ENCODE measurements around the gene EGFR. TPM values are rescaled to one million over a fixed set of nuclear protein-coding genes. Genes with fewer than 3 reads are reported as not detected.

EGFR gene
- total RNA-seq, 2 donors from 2014 or later = 78.3 to 112 TPM

DNA sequence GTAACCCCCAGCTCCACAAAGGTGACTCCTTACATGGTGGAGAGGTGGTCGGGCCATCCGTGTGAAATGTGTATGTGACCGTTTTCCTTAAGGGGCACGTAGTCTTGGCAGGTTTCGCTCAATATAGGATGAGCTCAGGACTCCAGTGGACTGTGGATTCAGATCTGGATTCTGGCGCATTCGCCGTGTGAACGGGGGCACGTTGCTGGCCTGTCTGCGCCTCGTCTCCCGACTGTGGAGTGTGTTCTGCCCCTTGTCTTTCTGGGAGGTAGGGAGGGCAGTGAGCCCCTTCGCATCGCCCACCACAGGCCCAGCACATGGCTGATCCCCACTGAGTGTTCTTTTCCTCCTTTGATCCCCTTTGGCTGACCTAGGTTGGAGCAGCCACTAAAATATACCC, 165.1 kb downstream of the EGFR start:
- no peak for DNase-seq (ENCODE audit: low spot score)
- no peak overlapping the region for H3K4me3 ChIP-seq
- 91% methylated on average over 14 of the region's 15 CpGs for WGBS
- intact Hi-C loops (cut with DNase I) = no loop called here
- H3K27ac ChIP-seq = peak overlapping the region; percentile 61 to 88
- H3K9me3 ChIP-seq = no peaks in the 10 kb centered on the region
- peaks cover 33% of the 10 kb centered on the region for H3K4me1 ChIP-seq (replicated peaks)
- H3K36me3 ChIP-seq = no peaks in the 10 kb centered on the region
- H3K27me3 ChIP-seq (replicated peaks; ENCODE audit: insufficient read depth) = no peaks in the 10 kb centered on the region
- TF ChIP-seq POLR2A (IDR thresholded peaks at IDR 0.05) (no peak), CTCF (IDR thresholded peaks at IDR 0.05) (no peak), POLR2AphosphoS5 (IDR thresholded peaks at IDR 0.05) (no peak)

GRCh38 chr7:55185321-55185802, 166.5 kb downstream of the EGFR start:
- TF ChIP-seq POLR2AphosphoS5 (IDR thresholded peaks at IDR 0.05) = no peak
- no peak for TF ChIP-seq CTCF (IDR thresholded peaks at IDR 0.05)
- no peak for TF ChIP-seq POLR2A (IDR thresholded peaks at IDR 0.05)
- no peaks in the 10 kb centered on the region for H3K36me3 ChIP-seq
- no peak overlapping the region for H3K4me3 ChIP-seq
- peak; percentile 41 for DNase-seq (ENCODE audit: low spot score)
- peak overlapping the region; percentile 61 to 88 for H3K27ac ChIP-seq
- intact Hi-C loops (cut with DNase I) = no loop called here
- WGBS = 50% methylated on average over 8 of the region's 8 CpGs
- H3K9me3 ChIP-seq = no peaks in the 10 kb centered on the region
- peaks cover 30% of the 10 kb centered on the region for H3K4me1 ChIP-seq (replicated peaks)
- no peaks in the 10 kb centered on the region for H3K27me3 ChIP-seq (replicated peaks; ENCODE audit: insufficient read depth)

GRCh38 chr7:55185941-55186609, 167.3 kb downstream of the EGFR start:
- intact Hi-C loops (cut with DNase I) = no loop called here
- Histone ChIP-seq H3K9me3 (no peaks in the 10 kb centered on the region), H3K27ac (peak overlapping the region; percentile 61 to 88), H3K27me3 (replicated peaks; ENCODE audit: insufficient read depth) (no peaks in the 10 kb centered on the region), H3K4me1 (replicated peaks) (peaks cover 23% of the 10 kb centered on the region), H3K36me3 (no peaks in the 10 kb centered on the region), H3K4me3 (no peak overlapping the region)
- TF ChIP-seq POLR2AphosphoS5 (IDR thresholded peaks at IDR 0.05) = no peak
- TF ChIP-seq POLR2A (IDR thresholded peaks at IDR 0.05) = no peak
- WGBS = 81% methylated on average over 15 of the region's 15 CpGs
- DNase-seq (ENCODE audit: low spot score) = no peak

- H3K36me3 ChIP-seq = no peaks in the 10 kb centered on the region
- H3K27me3 ChIP-seq (replicated peaks; ENCODE audit: insufficient read depth) = no peaks in the 10 kb centered on the region
- H3K4me3 ChIP-seq = no peak overlapping the region
- H3K9me3 ChIP-seq = no peaks in the 10 kb centered on the region
- peak overlapping the region in 1 of 2 donors; percentile 8 for H3K27ac ChIP-seq
- WGBS = 62% methylated on average over 11 of the region's 11 CpGs
- no peak for DNase-seq (ENCODE audit: low spot score)
- peaks cover 21% of the 10 kb centered on the region for H3K4me1 ChIP-seq (replicated peaks)
- no peak for TF ChIP-seq CTCF (IDR thresholded peaks at IDR 0.05)
- TF ChIP-seq POLR2AphosphoS5 (IDR thresholded peaks at IDR 0.05) = no peak
- no peak for TF ChIP-seq POLR2A (IDR thresholded peaks at IDR 0.05)
- intact Hi-C loops (cut with DNase I) = no loop called here
These were observed 169.1 kb downstream of the EGFR start for GRCh38 chr7:55187701-55188491.

DNA sequence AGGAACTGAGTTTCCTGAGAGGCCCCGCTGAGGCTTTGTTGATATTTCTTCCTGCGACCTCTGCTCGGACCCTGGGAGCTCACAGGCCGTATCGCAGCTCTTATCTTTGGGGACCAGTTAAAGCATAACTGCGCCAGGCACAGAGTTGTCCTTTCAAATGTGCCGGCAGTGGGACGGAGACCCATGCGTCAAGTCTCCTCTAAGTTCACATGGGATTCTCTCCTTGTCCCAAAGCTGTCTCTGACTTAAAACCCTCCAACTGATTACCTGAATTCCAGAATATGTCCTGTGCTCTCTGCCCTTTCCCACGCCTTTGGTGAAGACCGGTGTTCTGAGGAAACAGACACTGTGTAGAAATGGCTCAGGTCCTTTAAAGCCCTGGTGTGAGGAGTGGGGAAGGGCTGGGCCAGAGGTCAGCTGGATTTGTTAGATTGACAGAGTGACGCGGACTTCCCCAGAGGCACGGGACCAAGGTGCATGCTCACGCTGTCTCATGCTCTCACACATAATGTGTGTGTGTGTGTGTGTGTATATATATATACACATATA, 169.8 kb downstream of the EGFR start:
- intact Hi-C loops (cut with DNase I) = no loop called here
- Histone ChIP-seq H3K27ac (peak overlapping the region in 1 of 2 donors; percentile 8), H3K4me3 (no peak overlapping the region), H3K27me3 (replicated peaks; ENCODE audit: insufficient read depth) (no peaks in the 10 kb centered on the region), H3K9me3 (no peaks in the 10 kb centered on the region), H3K36me3 (no peaks in the 10 kb centered on the region), H3K4me1 (replicated peaks) (peaks cover 14% of the 10 kb centered on the region)
- WGBS = 75% methylated on average over 15 of the region's 15 CpGs
- TF ChIP-seq POLR2A (IDR thresholded peaks at IDR 0.05) (no peak), POLR2AphosphoS5 (IDR thresholded peaks at IDR 0.05) (no peak), CTCF (IDR thresholded peaks at IDR 0.05) (no peak)
- DNase-seq (ENCODE audit: low spot score) = no peak

All from prostate gland (tissue), 2 donors.